Suprapubic skin (tissue), 4 donors: ENCODE measurements around the gene PTPRF. TPM values are rescaled to one million over a fixed set of nuclear protein-coding genes. Genes with fewer than 3 reads are reported as not detected.

ENCODE experiments used
- DNase-seq, 2 donors: peaks; one replicate each; pipeline ENCODE4 v3.0.0-alpha.2; 2019; ENCODE audit warnings: low spot score in 2 of 2
- H3K27ac ChIP-seq: fragments of 200-600 bp; sonication (generic); one replicate; pipeline ENCODE4 v1.5.1; 2019
- H3K27me3 ChIP-seq: fragments of 200-600 bp; sonication (generic); one replicate; pipeline ENCODE4 v1.5.1; 2019
- H3K36me3 ChIP-seq: fragments of 200-600 bp; sonication (generic); one replicate; pipeline ENCODE4 v1.5.1; 2019
- H3K4me1 ChIP-seq: fragments of 200-600 bp; sonication (generic); one replicate; pipeline ENCODE4 v1.5.1; 2019
- H3K4me3 ChIP-seq: fragments of 200-600 bp; sonication (generic); one replicate; pipeline ENCODE4 v1.5.1; 2019; ENCODE audit warnings: mild to moderate bottlenecking
- H3K9me3 ChIP-seq: fragments of 200-600 bp; sonication (generic); one replicate; pipeline ENCODE4 v1.5.1; 2019
- CTCF ChIP-seq, 2 donors: fragments of 200-600 bp in 1 of 2; fragments of 450-650 bp in 1 of 2; sonication (generic) in 1 of 2; IDR thresholded peaks; one replicate each; pipeline ENCODE4 v1.5.1; 2016 to 2019; ENCODE audit warnings: antibody characterized with exemption in 2 of 2, mild to moderate bottlenecking in 1 of 2, moderate library complexity in 1 of 2
- EP300 ChIP-seq: sonication (generic); formaldehyde crosslinking; IDR thresholded peaks from one replicate; pipeline ENCODE4 v1.6.1; 2017; ENCODE audit warnings: antibody characterized with exemption
- POLR2A ChIP-seq, 2 donors: fragments of 450-650 bp; IDR thresholded peaks; one replicate each; pipeline ENCODE4 v1.6.1; 2017; ENCODE audit warnings: antibody characterized with exemption in 2 of 2, mild to moderate bottlenecking in 2 of 2, moderate library complexity in 2 of 2
- POLR2AphosphoS5 ChIP-seq, 3 donors: sonication (generic); formaldehyde crosslinking; IDR thresholded peaks; one replicate each; pipeline ENCODE4 v1.6.1; 2017; ENCODE audit warnings: antibody characterized with exemption in 3 of 3
- WGBS: methylation state at CpG from one replicate; pipeline ENCODE4 v1.1.5; 2018; 5-methylcytosine and 5-hydroxymethylcytosine counted together
- total RNA-seq, 4 donors: library from RNA; depleted of rRNA; stranded (reverse); fragments of >200 nt; gene quantifications; one replicate each; pipeline ENCODE4 v1.1.0, GENCODE V29; 2016

Gene PTPRF
- total RNA-seq, 4 donors from 2014 or later = 209 to 373 (median 289) TPM

- no peak for DNase-seq
- Histone ChIP-seq H3K27ac (no peak overlapping the region), H3K27me3 (no peaks in the 10 kb centered on the region), H3K4me3 (no peak overlapping the region), H3K9me3 (no peaks in the 10 kb centered on the region), H3K4me1 (no peaks in the 10 kb centered on the region), H3K36me3 (peaks cover 64% of the 10 kb centered on the region)
- WGBS = 84% methylated on average over 3 of the region's 3 CpGs
- TF ChIP-seq EP300 (no peak), POLR2AphosphoS5 (IDR thresholded peaks at IDR 0.05) (no peak), CTCF (IDR thresholded peaks at IDR 0.05) (no peak), POLR2A (IDR thresholded peaks at IDR 0.05) (no peak)
Measured at GRCh38 chr1:43621386-43621785, 90.7 kb downstream of the PTPRF start.

- WGBS = 93% methylated on average over 14 of the region's 18 CpGs
- Histone ChIP-seq H3K4me1 (no peaks in the 10 kb centered on the region), H3K36me3 (peaks cover 59% of the 10 kb centered on the region), H3K9me3 (no peaks in the 10 kb centered on the region), H3K27me3 (no peaks in the 10 kb centered on the region), H3K4me3 (no peak overlapping the region), H3K27ac (no peak overlapping the region)
- DNase-seq = no peak
- TF ChIP-seq POLR2A (IDR thresholded peaks at IDR 0.05) (no peak), EP300 (no peak), CTCF (IDR thresholded peaks at IDR 0.05) (no peak)
Measured at GRCh38 chr1:43621861-43622260, 91.2 kb downstream of the PTPRF start.

- no peaks in the 10 kb centered on the region for H3K9me3 ChIP-seq
- DNase-seq = no peak
- TF ChIP-seq EP300 = no peak
- TF ChIP-seq POLR2AphosphoS5 (IDR thresholded peaks at IDR 0.05) = no peak
- no peak for TF ChIP-seq POLR2A (IDR thresholded peaks at IDR 0.05)
- TF ChIP-seq CTCF (IDR thresholded peaks at IDR 0.05) = no peak
Measured at GRCh38 chr1:43622471-43622870, 91.8 kb downstream of the PTPRF start.

GRCh38 chr1:43622901-43623780 is 92.5 kb downstream of the PTPRF start:
- WGBS = 82% methylated on average over 13 of the region's 13 CpGs
- peaks cover 46% of the 10 kb centered on the region for H3K36me3 ChIP-seq
- DNase-seq = no peak

More at GRCh38 chr1:43622471-43622870, 91.8 kb downstream of the PTPRF start:
- Histone ChIP-seq H3K27ac (no peak overlapping the region), H3K27me3 (no peaks in the 10 kb centered on the region), H3K4me1 (no peaks in the 10 kb centered on the region), H3K36me3 (peaks cover 53% of the 10 kb centered on the region), H3K4me3 (no peak overlapping the region)
- WGBS = 60% methylated on average over 10 of the region's 10 CpGs

More at GRCh38 chr1:43622901-43623780, 92.5 kb downstream of the PTPRF start:
- no peak overlapping the region for H3K27ac ChIP-seq
- no peaks in the 10 kb centered on the region for H3K9me3 ChIP-seq
- no peaks in the 10 kb centered on the region for H3K27me3 ChIP-seq
- TF ChIP-seq EP300 (no peak), CTCF (IDR thresholded peaks at IDR 0.05) (no peak)
- no peak overlapping the region for H3K4me3 ChIP-seq
- H3K4me1 ChIP-seq = no peaks in the 10 kb centered on the region
